Effector memory CD8-positive, alpha-beta T cell (primary cell): ENCODE data around the gene LAMA2.

ENCODE experiments used
- ATAC-seq: fragments of 150-1000 bp; cut with Tn5 transposase; replicated peaks from 2 replicates; pipeline ENCODE4 v1.10.0; 2021; ENCODE audit warnings: mild to moderate bottlenecking, moderate library complexity
- DNase-seq, 3 experiments: peaks; one replicate each; pipeline ENCODE4 v3.0.0; 2021
- H3K27ac Mint-ChIP-seq, 2 donors: one replicate each; pipeline ENCODE4 v1.8.0; 2022; ENCODE audit warnings: mild to moderate bottlenecking in 2 of 2, mixed read lengths in 2 of 2, moderate library complexity in 2 of 2
- H3K27me3 Mint-ChIP-seq, 2 donors: one replicate each; pipeline ENCODE4 v1.8.0; 2022; ENCODE audit warnings: mixed read lengths in 2 of 2
- H3K36me3 Mint-ChIP-seq: one replicate; pipeline ENCODE4 v1.8.0; 2022; ENCODE audit warnings: mild to moderate bottlenecking, moderate library complexity, mixed read lengths; ENCODE audit not compliant: insufficient read depth
- H3K4me1 Mint-ChIP-seq, 2 donors: one replicate each; pipeline ENCODE4 v1.8.0; 2022; ENCODE audit warnings: low read depth in 2 of 2, mixed read lengths in 2 of 2
- H3K4me3 Mint-ChIP-seq, 2 donors: one replicate each; pipeline ENCODE4 v1.8.0; 2022; ENCODE audit warnings: mild to moderate bottlenecking in 2 of 2, mixed read lengths in 2 of 2, moderate library complexity in 2 of 2
- H3K9me3 Mint-ChIP-seq, 2 donors: one replicate each; pipeline ENCODE4 v1.8.0; 2022; ENCODE audit warnings: mixed read lengths in 2 of 2

The LAMA2 gene

DNA sequence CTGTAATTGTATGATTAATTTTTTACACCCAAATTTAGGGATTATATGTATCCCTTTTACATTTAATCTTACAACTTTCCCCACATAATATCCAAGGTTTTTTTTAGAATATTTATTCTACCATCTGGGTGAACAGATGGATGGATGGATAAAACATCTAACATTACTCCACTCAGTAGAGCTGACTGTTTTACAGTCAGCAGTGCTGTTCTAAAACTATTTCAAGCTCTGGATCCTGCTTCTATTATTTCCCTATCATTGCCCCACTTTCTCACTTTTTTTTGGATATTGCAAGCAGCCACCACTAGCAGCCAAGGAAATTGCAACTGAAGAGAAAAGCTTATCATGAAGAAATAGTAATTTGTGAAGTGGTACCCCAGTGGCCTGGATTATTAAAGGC lies 653.3 kb downstream of the LAMA2 start:
- Mint-ChIP-seq H3K36me3 (no peaks in the 10 kb centered on the region), H3K27ac (no peak overlapping the region), H3K9me3 (no peaks in the 10 kb centered on the region), H3K4me1 (no peaks in the 10 kb centered on the region), H3K4me3 (no peak overlapping the region), H3K27me3 (no peaks in the 10 kb centered on the region)
- DNase-seq: no peak
- no peak for ATAC-seq

DNA sequence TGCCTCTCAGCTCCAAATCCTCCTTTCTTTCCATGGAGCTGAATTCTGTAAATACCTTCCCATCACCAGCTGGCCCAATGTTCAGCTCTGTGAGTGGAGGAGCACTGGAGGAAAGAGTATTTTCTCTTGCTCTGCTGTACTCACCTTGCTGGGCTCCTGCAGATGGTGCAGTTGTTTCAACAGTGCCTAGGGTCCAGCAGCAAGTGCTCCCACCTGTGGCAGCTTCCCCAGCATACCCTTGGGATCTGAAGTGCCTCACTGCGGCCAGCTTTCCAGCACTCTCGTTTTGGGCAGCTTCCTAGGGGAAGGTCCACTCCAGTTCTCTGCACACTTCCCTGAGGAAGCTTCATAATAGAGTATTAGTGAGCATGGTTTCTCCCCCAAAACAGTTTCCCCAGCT lies 656.1 kb downstream of the LAMA2 start:
- no peaks in the 10 kb centered on the region for H3K27me3 Mint-ChIP-seq
- H3K4me1 Mint-ChIP-seq: no peaks in the 10 kb centered on the region
- no peaks in the 10 kb centered on the region for H3K36me3 Mint-ChIP-seq
- DNase-seq (no peak), ATAC-seq (no peak)
- H3K4me3 Mint-ChIP-seq: no peak overlapping the region
- H3K9me3 Mint-ChIP-seq: no peaks in the 10 kb centered on the region
- no peak overlapping the region for H3K27ac Mint-ChIP-seq

DNA sequence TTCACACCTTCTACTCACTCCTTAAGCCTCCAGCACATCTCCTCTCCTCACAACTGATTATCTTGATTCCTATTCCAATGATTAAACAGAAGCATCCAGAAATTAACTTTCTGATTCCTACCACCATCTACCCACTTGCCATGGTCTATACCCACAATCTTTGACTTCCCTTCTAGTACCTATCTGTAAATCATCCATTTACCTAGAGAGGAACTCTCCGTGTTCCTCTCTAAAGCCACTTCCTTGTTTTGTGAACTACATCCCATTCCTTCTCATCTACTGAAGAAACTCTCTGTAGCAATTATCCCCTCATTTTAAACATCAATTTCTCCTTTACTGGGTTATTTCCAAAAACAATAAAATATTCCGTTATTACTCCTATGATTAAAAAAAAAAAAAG lies 659.8 kb downstream of the LAMA2 start:
- Mint-ChIP-seq H3K4me3 (no peak overlapping the region), H3K27me3 (no peaks in the 10 kb centered on the region), H3K9me3 (no peaks in the 10 kb centered on the region), H3K27ac (no peak overlapping the region), H3K36me3 (no peaks in the 10 kb centered on the region), H3K4me1 (no peaks in the 10 kb centered on the region)
- DNase-seq (no peak), ATAC-seq (no peak)

DNA sequence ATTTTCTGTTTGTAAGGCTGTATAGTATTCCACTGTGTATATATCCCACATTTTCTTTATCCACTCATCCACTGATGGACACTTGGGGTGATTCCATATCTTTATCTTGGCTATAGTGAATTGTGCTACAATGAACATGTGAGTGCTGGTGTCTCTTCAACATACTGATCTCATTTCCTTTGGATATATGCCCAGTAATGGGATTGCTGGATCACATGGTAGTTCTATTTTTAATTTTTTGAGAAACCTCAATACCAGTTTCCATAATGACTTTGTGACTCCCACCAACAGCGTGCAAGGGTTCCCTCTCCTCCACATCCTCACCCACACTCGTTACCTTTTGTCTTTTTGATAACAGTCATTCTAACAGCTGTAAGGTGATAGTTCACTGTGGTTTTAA lies 661.0 kb downstream of the LAMA2 start:
- no peaks in the 10 kb centered on the region for H3K27me3 Mint-ChIP-seq
- no peaks in the 10 kb centered on the region for H3K9me3 Mint-ChIP-seq
- no peaks in the 10 kb centered on the region for H3K4me1 Mint-ChIP-seq
- no peak for DNase-seq
- no peak overlapping the region for H3K27ac Mint-ChIP-seq
- H3K4me3 Mint-ChIP-seq: no peak overlapping the region
- H3K36me3 Mint-ChIP-seq: no peaks in the 10 kb centered on the region
- ATAC-seq: no peak

DNA sequence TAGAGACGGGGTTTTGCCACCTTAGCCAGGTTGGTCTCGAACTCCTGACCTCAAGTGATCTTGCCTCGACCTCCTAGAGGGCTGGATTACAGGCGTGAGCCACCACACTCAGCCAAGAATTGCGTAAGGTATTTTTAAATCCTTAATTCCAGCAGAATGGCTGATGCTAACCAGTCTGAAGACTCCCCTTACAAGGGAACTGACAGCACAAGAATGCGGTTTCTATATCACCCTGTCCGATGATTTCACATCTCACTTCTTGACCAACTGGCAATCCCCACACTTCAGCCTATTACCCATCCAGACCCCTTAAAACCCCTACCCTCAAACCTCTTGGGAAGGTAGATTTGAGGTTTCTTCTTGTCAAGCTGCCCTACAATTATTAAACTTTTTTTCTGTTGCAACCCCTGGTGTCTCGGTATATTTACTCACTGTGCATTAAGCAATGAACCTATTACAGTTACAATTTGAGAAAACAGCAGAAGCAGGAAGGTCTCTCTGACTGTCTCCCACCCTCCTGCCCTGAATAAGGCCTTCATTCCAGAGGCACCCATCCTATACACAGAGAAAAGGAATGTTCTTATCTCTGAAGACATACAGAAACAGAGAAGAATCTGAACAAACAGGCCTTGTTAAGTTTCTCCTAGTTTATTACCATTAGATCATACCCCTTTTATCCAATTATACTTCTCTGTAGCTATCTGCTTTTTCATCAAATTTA lies 662.1 kb downstream of the LAMA2 start:
- Mint-ChIP-seq H3K4me3 (no peak overlapping the region), H3K36me3 (no peaks in the 10 kb centered on the region), H3K9me3 (no peaks in the 10 kb centered on the region), H3K27me3 (no peaks in the 10 kb centered on the region), H3K4me1 (no peaks in the 10 kb centered on the region), H3K27ac (no peak overlapping the region)
- ATAC-seq (no peak), DNase-seq (no peak)

DNA sequence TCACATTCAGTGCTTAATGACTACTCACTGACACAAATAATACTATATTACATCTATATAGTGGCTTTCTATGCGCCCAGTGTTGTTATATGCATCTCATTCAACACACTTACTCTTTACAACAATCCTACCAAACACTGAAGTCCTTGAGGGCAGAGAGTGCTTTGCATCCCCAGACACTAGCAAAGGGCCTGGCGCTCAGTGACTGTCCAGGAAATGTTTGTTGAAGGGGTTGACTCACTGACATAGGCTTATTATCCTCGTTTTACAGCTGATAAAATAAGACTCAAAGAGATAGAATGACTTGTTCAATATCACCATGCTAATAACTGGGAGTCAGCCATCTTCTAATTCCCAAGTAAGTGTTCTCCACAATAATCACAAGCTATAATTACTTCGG lies 663.8 kb downstream of the LAMA2 start:
- Mint-ChIP-seq H3K4me1 (no peaks in the 10 kb centered on the region), H3K27ac (no peak overlapping the region), H3K9me3 (no peaks in the 10 kb centered on the region), H3K4me3 (no peak overlapping the region), H3K36me3 (no peaks in the 10 kb centered on the region), H3K27me3 (no peaks in the 10 kb centered on the region)
- no peak for DNase-seq
- no peak for ATAC-seq

DNA sequence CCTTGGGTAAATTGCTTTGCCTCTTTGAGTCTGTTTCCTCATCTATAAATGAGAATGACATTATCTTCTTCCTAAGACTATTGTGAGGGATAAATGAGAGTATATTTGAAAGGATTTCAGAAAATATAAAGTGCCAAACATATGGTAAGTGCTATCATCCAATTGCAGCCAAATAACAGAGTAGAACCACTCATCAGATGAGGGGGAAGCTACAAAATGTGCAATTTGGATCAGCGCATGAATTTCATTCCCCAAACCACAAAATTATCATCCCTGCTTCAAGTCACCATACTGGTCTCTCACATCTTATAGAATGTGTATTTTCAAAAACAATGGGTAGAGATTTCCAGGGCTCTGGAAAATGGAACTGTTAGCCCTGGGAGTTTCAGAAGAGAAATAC lies 668.5 kb downstream of the LAMA2 start:
- no peak overlapping the region for H3K4me3 Mint-ChIP-seq
- no peak overlapping the region for H3K27ac Mint-ChIP-seq
- no peaks in the 10 kb centered on the region for H3K9me3 Mint-ChIP-seq
- no peaks in the 10 kb centered on the region for H3K27me3 Mint-ChIP-seq
- no peaks in the 10 kb centered on the region for H3K36me3 Mint-ChIP-seq
- DNase-seq (no peak), ATAC-seq (no peak)
- no peaks in the 10 kb centered on the region for H3K4me1 Mint-ChIP-seq

DNA sequence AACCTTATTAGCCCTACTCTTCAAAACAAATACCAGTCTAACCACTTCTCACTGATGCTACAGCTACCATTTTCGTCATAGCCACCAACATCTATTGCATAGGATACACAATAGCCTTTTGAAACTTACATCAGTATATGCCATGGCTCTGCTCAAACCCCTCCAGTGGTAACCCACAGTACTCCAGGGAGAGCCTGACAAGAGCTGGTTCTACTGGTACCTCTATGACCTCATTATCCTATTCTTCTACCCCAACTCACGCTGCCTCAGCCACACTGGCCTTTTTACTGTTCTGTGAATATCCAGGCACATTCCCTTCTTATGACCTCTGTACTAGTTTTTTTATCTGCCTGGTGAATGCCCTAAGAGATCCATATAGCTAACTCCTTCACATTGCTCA lies 669.5 kb downstream of the LAMA2 start:
- no peaks in the 10 kb centered on the region for H3K9me3 Mint-ChIP-seq
- H3K4me1 Mint-ChIP-seq: no peaks in the 10 kb centered on the region
- H3K27ac Mint-ChIP-seq: no peak overlapping the region
- no peaks in the 10 kb centered on the region for H3K27me3 Mint-ChIP-seq
- no peak for ATAC-seq
- DNase-seq: no peak
- H3K4me3 Mint-ChIP-seq: no peak overlapping the region
- no peaks in the 10 kb centered on the region for H3K36me3 Mint-ChIP-seq

DNA sequence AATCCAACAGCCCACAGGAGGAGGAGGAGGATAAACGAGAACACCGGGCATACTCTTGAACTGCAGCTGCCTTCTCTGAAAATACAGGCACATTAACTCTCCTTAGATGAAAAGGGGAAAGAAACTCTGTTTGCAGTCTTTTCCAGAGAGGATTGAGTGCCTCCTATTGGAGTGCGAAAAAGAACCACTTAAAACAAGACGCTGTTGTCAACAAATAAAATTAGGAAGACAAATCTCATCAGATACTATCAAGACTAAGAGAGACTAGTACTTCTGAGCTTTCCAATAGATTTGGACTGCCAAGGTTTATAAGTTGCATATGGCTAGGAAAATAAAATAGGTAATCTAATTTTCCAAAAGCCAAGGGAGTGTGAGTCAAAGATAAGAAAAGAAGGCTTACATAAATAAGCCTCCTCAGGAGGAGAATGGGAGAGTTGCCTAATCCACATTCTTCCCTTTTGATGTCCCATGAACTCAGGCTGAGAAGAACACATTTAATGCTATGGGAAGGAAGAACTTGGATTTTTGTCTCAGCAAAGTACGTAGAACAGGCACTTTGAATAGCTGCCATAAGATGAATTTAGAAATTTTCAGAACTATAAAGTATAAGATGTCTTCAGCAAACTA lies 672.4 kb downstream of the LAMA2 start:
- Mint-ChIP-seq H3K27ac (no peak overlapping the region), H3K4me1 (no peaks in the 10 kb centered on the region), H3K27me3 (no peaks in the 10 kb centered on the region), H3K36me3 (no peaks in the 10 kb centered on the region), H3K4me3 (no peak overlapping the region), H3K9me3 (no peaks in the 10 kb centered on the region)
- DNase-seq (no peak), ATAC-seq (no peak)

DNA sequence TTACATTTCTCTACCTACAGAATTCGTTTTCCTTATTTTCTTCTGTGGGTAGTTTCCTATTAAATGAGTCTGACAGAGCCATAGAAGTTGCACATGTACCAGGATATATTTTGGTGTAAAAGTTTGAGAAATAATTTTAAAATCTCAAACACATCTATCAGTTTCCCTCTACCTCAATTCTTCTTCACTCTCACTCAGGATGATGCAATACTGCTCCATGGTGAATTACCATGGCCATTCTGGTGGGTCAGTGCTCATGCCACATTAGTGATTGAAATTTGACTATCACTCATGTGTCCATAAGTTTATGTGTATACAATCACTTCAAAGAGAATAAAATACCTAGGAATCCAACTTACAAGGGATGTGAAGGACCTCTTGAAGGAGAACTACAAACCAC lies 675.3 kb downstream of the LAMA2 start:
- no peaks in the 10 kb centered on the region for H3K36me3 Mint-ChIP-seq
- H3K4me3 Mint-ChIP-seq: no peak overlapping the region
- H3K27ac Mint-ChIP-seq: no peak overlapping the region
- no peaks in the 10 kb centered on the region for H3K27me3 Mint-ChIP-seq
- no peaks in the 10 kb centered on the region for H3K9me3 Mint-ChIP-seq
- DNase-seq (no peak), ATAC-seq (no peak)
- H3K4me1 Mint-ChIP-seq: no peaks in the 10 kb centered on the region

DNA sequence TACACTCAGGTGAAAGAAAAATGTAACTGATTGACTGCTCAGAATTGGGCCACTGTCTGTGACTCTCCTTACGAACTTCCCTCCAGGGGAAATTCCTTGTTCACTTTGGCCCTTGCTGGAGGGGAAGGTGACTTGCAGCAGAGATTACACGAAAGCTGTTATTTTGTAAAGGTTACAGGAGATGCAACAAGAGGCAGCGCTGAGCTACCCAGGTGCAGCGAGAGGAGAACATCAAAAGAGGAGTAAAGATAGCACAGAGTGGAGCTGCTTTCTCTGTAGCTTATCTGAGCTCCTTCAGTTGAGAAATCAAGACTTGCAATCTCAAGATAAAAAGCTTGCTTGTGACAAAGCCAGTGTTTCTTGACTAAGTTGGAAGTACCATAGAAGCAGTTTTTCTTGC lies 682.4 kb downstream of the LAMA2 start:
- Mint-ChIP-seq H3K4me1 (no peaks in the 10 kb centered on the region), H3K36me3 (no peaks in the 10 kb centered on the region), H3K27ac (no peak overlapping the region), H3K9me3 (no peaks in the 10 kb centered on the region), H3K4me3 (no peak overlapping the region), H3K27me3 (no peaks in the 10 kb centered on the region)
- no peak for DNase-seq
- ATAC-seq: no peak

DNA sequence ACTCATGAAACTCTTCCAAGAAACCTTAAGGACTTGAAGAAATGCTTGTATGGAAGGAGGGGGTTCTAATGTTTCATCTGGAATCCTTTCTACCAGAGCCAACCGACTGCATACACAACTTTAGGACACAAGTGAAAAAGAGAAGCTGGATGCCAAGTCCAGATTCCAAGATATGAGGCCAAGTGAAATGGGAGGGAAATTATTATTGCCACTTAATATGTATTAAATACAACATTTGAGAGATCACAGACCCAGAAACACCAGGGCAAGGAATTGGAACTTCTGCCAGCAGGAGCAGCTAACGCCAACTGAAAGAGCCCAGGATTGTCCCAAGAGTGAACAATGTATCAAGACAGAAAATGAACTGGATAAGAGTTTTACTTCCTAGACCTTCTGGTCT lies 682.9 kb downstream of the LAMA2 start:
- Mint-ChIP-seq H3K36me3 (no peaks in the 10 kb centered on the region), H3K9me3 (no peaks in the 10 kb centered on the region), H3K4me3 (no peak overlapping the region), H3K27ac (no peak overlapping the region), H3K4me1 (no peaks in the 10 kb centered on the region), H3K27me3 (no peaks in the 10 kb centered on the region)
- ATAC-seq: no peak
- no peak for DNase-seq
